Medulla oblongata (tissue), 1 donor: Measurements from ENCODE around the gene EPSTI1.

Experiments
- DNase-seq: peaks from one replicate; pipeline ENCODE4 v3.0.0-alpha.2; 2015; ENCODE audit errors: extremely low spot score

EPSTI1 gene

DNA sequence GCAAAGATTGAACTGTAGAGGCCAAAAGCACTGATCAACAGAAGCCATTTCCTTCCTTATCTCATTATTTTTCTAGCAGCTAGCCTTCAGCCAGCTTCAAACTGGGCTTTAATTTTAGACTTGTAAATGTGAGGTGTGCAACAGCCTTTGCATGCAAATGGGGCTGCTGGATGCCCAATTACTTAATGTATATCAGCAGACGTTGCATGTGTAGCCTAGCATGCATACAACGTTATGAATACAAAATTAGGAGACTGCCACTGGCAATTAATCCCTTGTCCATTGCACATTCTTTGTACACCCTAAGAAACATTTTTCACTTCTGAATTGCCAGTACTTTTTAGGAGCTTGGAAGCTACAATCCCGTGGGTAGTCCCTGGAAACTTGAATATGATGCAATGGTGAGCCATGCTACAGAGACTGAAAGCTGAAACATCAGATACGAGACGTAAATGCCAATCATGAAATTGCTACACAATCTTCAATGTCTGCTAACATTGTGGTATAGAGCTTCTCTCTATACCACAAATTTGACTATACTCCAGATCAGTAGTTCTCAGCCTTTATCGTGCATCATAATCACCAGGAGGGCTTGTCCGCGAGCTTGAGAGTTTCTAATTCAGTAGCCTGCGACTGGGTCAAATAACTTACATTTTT, 20.2 kb downstream of the EPSTI1 start:
- DNase-seq: no peak

DNA sequence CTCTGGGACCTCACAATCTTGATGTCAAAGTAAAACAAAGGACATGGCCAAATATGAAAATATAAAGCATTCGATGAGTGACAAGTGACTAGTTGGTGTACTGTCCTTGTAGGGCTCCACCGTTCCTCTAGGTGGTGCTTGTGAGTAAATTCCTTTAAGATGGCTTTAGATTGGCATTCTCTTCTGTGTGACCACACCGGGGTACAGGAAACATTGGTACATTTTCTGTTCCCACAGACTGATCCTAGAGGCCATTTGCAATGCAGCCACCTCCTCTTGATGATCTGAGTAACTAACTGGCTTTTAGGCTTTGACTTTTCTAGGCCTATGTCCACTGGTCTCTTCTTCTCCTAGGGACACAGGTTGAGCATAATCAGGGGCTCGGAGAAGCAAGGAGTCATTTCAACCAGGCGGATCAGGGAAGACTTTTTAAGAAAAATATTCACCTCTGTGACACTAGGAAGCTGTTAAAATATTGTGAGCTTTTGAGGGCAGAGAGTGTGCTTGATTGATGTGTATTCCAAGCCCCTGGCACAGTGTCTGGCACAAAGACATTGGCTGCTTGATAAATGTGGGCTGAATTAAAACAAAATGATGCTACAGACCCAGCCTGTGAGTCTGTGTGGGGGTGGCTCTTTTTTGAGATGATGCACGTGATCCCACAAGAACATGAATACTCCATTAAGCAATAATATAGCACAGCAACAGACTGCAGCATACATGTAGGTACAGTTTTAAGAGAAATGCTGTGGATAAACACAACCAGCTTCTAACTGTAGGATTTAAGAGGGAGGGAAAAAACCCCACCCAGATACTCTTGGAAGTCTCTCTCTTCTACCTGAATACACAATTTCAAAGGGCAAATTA, 21.0 kb downstream of the EPSTI1 start:
- peak; percentile 57 for DNase-seq

DNA sequence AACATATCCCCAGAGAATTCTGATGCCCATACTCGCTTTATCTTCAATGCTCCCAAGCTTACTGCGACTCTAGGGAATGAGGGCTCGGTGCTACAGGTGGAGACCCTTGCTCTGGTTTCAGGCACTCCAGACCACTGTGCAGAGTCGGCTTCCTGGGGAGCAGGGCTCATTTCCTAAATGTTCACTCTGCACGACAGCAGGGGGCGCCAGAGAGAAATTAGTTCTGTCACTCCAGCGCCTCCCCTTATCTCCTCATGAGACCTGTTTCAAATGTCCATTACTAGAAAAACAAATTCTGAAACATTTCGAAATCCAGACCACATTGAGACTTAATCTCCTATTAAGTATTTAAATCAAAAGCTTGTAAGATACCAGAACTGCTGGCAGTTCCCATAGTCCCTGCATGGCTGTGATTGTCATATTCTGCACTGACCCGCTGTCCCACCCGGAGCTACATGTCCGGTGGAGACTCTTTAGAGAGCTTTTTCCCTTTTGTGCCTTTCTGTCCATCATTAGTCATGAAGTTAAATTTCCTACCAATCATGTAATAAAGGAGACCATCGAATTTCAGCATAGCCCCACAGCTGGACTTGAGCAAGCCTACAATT, 22.4 kb downstream of the EPSTI1 start:
- peak; percentile 82 for DNase-seq

DNA sequence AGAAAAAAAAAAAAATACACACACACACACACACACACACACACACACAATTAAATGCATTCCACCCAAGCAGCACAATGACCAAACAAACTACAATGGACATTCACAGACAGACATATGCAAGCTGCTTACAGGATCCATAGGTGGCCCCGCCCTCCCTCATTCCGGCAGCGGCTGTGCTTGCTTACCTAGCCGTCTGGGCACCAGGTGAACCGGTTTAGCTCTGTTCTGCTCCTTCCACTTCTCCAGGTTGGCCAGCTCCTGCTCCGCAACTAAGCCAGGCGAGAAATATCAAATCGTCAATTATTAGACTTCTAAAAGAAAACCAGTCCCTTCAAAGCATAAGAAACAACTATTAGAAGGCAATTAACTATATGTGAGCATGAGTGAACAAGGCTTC, 23.1 kb downstream of the EPSTI1 start:
- DNase-seq: no peak

DNA sequence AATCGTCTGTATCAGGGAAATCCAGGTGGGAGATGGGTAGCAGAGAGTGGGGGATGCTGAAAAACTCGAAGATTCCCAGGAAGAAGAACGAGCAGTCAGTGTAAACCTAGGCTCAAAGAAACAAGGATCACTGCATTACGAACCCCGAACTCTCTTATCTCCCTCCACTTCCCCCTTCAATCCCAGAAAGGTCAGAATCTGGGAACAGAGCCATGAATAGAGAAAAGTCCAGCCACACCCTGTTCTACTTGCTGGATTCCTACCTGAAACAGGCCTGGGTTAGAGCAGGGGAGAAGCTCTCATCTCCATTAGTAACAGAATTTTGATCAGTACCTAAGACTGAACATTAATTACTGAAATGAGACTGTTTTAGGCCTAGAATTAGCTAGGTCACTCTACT, 24.4 kb downstream of the EPSTI1 start:
- DNase-seq: no peak

DNA sequence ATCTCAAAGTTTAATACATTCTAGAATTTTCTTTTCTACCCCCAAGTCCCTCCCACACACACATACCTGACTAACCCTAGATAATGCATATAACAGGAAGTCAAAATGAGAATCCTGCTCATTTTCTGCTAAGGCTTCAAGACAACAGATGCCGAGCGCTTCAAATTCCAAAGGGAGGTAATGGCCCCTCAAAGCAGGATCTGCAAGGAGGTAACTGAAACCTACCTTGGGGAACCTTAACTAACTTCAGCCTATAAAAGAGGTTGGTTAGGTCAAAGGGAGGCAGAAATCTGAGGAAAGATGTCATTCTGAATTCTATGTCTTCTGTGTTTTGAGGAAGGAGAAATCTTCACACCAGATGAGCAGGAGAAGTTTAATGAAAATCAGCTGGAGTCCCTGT, 26.8 kb downstream of the EPSTI1 start:
- no peak for DNase-seq

DNA sequence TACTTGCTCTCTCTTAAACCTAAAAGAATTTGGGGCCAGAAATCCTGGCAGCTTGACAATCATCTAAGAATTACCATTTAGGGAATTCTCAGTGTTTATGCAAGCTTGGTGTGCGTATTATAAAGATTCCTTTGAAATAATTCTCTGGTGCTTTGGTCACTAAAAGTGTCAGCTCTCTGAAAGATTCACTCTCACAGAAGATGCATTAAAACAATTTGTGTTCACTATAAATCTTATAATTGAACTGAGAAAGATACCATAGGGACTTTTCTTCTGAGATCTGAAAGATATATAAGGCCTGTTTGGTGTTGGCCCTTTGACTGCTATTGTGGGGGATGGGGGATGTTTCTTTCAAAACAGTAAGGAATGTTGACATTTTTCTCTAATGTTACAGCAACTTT, 27.3 kb downstream of the EPSTI1 start:
- DNase-seq: no peak

DNA sequence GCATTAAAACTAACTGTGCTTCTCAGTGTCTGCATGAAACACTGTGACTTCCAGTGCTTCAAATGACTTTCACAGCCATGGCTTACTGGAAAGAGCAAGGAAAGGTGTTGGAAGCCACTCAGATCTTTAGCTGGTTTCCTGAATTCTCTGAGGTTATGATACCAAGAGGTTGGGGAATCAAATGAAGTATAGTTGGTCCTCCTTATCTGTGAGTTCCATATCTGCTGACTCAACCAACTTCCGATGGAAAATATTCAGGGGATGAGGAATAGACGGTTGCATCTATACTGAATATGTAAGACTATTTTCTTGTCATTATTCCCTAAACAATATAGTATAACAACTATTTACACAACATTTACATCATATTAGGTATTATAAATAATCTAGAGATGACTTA, 32.4 kb downstream of the EPSTI1 start:
- DNase-seq: no peak

DNA sequence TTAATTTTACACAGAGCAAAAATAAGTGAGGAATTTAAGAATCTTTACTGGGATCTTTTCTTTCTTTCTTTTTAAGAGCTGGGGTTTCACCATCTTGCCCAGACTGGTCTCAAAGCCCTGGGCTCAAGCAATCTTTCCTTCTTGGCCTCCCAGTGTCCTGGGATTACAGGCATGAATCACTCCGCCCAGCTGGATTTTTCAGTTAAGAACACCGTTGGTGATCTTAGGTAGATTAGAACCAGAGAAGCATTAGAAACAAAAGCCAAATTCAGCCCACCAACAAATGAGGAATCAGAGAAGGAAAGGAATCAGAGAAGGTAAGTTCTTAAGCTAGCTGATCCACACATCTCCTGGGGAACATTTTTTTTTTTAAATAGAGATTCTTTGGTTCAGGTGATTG, 34.2 kb downstream of the EPSTI1 start:
- DNase-seq: no peak

DNA sequence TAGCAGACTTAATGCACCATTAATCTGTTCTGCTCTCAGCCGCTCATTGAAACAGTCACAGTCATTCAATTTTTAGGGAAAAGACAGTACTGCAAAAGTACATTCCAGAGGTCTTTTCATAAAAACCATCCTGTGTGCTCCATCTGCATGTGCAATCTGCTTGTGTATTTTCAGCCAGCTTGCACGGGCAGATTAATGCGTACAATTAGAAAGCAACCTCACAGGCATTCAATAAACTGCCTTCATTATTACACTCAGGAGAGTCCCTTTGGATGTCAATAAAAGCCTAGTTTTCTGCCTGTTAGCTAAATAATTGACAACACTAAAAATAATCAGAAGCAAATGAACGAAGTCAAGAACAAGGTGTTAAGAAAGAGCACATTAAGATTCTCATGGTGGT, 41.9 kb downstream of the EPSTI1 start:
- DNase-seq: no peak

DNA sequence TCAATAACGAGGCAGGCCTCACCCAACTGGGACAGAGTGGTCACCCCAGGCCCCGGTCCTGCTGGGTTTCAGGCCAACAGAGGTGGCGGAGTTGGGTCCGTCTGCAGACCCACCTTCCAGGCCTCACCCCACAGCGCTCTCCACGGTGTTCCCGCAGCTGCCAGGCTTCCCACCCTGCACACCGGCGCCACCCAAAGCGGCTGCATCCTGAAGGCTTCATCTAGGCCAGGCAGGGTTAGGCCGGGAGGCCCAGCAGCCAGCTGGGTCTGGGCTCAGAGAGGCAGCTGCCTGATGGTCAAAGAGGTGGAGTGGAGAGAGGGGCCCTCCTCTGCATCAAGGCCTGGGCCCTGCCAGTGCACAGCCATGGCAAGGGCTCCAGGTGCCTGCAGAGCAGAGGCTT, 44.1 kb downstream of the EPSTI1 start:
- DNase-seq: no peak

DNA sequence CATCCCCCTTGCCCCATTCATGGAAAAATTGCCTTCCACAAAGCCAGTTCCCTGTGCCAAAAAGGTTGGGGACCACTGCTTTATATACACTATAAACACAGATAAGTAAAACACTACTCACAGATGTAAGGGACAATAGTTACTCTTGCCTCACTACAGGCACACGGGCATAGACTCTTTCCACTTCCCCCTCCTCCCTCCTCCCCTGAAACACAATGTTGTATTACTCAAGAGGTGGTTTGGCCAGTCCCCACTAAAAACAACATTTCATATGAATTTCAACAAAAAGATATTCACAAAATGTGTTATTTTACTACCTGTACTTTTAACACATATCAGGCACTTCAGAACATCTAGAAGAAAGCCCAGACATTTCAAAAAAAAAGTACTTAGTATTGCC, 45.1 kb downstream of the EPSTI1 start:
- DNase-seq: no peak

DNA sequence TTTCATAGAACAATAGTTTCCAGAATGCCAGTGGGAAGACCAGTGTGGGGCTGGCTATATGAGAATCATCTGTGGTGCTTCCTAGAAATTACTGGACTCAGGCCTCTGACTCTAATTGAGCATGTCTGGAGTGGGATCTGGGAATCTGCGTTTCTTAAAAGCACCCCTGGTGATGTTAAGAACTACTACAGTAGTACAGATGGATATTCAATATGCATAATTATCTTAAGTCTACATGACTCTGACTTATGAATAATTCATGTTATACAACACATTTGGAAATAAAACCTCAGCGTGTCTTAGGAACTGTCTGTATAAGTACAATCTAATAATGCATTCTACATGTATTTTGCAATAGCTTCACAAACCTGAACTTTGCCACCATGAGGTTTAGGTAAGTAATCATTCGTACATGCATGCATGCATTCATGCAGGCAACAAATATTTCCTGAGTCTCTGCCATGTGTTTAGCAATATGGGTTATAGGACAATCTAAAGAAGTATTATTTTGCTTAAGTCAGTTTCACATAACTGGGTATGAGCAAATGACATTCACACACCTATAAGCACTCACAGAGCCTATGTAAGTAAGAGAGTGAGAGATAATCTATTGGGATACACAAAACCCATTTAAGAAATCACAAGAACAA, 62.0 kb downstream of the EPSTI1 start:
- no peak for DNase-seq

DNA sequence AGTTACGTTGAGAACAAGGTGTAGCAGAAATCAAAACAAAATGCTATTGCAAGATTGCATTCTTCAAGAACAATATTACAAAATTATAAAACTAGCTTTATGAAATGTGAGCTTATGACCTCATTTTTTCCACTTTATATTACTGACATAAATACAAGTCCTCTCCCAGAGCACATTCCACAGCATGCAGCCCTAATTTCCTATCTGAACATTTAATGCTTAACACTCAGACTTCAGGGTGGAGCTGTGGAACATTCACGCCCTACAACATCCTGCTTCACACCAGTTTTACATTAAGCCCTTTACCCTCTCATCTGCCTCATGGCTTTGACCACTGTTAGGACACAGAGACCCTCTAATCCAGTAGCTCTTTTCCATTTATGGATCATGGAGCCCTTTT, 65.5 kb downstream of the EPSTI1 start:
- no peak for DNase-seq

DNA sequence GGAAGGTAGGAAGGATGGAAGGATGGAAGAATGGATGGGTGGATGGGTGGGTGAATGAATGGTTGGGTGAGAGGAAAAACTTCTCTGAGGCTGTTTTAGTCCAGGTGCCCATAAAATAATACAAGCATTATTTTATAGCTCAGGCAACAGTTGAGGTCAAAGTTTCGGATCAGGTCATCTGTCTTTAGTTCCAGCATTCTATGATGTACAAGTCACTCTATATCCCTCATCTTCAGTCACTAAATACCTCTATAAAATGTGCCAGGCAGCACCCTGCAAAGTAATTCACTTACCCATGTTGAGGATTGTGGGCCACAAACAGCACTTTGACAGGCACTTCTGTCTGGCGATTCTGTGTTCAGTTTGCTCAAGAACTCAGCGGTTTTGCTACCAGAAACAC, 66.0 kb downstream of the EPSTI1 start:
- no peak for DNase-seq

DNA sequence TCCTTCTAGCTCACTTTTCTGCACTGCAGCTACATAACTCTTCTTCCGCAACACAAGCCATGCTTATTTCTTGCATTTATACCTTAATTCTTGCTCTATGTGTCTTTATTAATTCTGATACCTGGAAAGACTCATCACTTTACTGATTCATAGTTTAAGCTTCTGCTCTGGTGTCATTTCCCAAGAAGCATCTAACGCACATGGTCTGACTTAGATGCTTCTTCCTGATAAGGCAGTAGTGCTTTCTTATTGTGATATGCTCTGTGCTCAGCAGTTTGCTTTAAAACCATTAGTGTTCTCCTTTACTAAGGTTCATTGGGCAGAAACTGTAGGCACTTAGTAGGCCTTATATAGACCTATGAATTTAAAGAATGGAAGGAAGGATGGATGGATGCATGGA, 66.4 kb downstream of the EPSTI1 start:
- no peak for DNase-seq

DNA sequence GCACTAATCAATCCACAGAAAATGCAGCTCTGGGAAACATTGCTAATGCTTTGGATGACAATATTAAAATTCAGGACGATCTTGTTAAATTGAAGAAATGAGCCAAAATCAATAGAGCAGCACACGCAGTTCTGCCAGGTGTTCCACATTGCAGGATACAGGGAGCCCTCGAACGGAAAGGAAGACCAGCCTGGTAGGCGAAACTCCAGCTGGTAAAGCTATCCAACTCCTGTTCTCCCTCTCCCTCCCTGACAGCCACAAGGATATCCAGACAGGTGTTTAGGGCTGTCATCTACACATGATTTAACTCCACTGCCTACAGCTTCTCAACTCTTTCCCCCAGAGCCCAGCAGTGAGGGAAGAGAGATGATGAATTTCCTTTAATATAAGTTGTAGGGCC, 67.7 kb downstream of the EPSTI1 start:
- no peak for DNase-seq

DNA sequence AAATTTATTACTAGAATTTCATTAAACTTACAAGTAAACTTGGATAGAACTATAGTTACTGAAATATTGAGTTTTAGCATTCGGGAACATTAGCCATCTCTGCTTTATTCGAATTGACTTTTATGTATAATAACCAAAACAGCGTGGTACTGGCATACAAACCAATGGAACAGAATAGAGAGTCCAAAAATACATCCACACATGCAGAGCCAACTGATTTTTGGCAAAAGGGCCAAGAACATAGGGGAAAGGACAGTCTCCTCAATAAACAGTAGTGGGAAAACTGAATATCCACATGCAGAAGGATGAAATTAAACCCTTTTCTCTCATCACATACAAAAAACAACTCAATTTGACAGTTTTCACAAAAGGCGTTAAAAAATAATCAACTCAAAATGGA, 84.3 kb downstream of the EPSTI1 start:
- no peak for DNase-seq

DNA sequence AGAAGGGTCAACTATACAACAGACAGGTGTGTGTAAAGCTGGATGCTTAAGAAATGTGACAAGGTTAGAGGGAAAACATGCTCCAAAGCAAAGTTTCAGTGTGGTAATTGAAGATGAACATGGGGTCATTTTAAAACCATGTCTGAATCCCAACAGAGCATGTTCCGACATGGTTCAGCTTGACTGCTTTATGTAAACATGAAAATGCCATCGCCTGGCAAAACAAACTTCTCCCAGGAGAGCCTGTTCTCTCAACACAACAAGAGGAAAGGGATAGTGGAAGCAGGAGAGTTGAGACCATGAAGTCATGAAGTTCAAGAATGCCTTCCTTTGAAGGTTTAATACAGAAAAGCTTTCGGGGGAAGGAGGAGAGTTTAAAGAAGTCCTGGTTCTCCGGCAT, 85.8 kb downstream of the EPSTI1 start:
- no peak for DNase-seq

DNA sequence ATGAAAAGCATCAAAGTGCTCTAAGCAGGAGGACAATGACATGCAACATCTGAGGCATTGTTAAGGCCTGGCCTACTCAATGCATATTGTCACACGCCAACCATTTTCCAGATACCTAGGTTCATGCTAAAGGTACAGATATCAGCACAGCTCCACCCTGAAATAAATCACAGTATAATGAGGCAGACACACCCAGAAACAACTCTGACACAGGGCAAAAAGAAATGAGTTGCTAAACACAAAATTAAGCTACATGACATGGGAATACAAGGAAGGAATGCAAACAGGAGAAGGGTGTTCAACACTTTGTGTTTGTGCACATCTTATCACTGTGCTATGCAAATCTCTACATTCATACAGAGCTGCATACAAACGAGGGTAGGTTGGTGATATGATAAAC, 86.5 kb downstream of the EPSTI1 start:
- no peak for DNase-seq

DNA sequence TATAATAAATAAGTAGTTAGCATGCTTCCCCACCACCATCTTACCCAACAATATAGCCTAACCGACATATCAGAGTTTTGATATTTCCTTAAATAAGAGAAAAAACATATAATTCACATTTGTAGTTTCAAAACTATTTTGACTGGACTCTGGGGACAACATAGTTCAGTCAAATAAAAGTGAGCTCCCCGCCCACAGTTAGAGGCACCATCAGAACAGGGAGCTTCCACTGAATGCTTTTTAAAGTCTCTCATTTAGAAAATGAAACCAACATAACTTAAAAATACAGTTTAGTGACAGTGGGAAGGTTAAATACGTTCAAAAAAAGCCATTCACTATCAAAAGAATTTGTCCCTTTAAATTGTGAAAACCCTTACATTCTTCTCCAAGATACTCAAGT, 92.8 kb downstream of the EPSTI1 start:
- no peak for DNase-seq

DNA sequence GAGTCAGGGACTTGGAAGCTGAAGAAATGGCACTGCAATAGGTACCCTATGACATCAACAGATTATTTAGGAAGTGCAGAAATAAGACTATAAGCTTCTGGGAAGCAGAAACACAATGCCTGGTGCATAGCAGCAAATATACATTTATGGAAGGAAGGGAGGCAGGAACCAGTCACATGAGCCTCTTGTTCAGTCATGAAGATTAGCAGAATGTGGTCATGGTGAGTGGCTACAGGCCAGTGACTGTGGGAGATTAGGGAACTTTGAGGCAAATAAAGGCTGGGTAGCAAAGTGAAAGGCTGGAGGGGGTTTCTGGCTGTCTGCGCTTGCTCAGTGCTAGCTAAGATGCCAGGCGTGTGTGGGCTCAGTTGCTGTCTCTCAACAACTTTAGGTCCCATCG, 96.3 kb downstream of the EPSTI1 start:
- DNase-seq: no peak
